ENCODE results near the gene ANKS3.

The ANKS3 gene

DNA sequence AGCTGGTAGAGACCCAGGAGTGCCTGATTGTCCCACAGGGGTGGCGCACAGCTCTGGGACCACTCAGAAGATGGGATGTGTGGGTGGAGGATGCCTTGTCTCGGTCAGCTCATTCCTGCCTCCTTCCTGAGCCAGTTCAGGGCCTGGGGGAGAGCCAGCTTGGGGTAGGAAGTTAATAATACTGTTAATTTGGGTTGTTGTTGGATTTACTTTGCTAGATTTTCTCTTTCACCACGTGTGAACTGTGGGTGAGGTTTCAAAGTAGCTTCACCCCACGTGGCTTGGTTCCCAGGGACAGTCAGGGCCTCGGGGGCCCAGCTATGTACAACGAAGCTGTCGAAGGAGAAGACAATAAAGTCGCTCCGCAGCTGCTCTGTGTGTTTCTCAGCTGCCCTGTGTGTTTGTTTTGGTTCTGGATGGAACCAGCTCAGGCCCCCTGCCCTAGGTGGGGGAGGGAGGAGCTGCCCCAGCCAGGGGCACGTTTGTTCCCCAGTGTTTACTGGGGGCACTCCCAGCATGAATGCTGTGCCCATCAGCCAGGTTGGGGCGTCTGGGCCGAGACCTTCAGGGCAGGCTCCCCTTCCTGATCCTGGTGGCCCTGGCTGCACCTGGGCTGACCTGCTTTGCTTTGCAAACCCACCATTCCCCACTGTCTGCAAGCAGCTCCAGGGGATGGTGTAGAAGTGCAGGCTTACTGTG lies 38.4 kb downstream of the ANKS3 start:
- TF ChIP-seq, protein P1, sequence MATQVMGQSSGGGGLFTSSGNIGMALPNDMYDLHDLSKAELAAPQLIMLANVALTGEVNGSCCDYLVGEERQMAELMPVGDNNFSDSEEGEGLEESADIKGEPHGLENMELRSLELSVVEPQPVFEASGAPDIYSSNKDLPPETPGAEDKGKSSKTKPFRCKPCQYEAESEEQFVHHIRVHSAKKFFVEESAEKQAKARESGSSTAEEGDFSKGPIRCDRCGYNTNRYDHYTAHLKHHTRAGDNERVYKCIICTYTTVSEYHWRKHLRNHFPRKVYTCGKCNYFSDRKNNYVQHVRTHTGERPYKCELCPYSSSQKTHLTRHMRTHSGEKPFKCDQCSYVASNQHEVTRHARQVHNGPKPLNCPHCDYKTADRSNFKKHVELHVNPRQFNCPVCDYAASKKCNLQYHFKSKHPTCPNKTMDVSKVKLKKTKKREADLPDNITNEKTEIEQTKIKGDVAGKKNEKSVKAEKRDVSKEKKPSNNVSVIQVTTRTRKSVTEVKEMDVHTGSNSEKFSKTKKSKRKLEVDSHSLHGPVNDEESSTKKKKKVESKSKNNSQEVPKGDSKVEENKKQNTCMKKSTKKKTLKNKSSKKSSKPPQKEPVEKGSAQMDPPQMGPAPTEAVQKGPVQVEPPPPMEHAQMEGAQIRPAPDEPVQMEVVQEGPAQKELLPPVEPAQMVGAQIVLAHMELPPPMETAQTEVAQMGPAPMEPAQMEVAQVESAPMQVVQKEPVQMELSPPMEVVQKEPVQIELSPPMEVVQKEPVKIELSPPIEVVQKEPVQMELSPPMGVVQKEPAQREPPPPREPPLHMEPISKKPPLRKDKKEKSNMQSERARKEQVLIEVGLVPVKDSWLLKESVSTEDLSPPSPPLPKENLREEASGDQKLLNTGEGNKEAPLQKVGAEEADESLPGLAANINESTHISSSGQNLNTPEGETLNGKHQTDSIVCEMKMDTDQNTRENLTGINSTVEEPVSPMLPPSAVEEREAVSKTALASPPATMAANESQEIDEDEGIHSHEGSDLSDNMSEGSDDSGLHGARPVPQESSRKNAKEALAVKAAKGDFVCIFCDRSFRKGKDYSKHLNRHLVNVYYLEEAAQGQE (IDR thresholded peaks at IDR 0.05; ENCODE audit: low read depth) = no peak
- no peak for TF ChIP-seq EP300 (IDR thresholded peaks at IDR 0.05; ENCODE audit: borderline replicate concordance)
- TF ChIP-seq ZBTB7A (IDR thresholded peaks at IDR 0.05; ENCODE audit: low read depth) = no peak
- TF ChIP-seq, protein P2, sequence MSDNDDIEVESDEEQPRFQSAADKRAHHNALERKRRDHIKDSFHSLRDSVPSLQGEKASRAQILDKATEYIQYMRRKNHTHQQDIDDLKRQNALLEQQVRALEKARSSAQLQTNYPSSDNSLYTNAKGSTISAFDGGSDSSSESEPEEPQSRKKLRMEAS (IDR thresholded peaks at IDR 0.05) = no peak
- no peak for TF ChIP-seq FOXM1 (IDR thresholded peaks at IDR 0.05; ENCODE audit: borderline replicate concordance, low read depth)
- TF ChIP-seq CREB1 (IDR thresholded peaks at IDR 0.05; ENCODE audit: low read depth) = no peak
- no peak for TF ChIP-seq TAF1 (IDR thresholded peaks at IDR 0.05; ENCODE audit: low read depth)
- TF ChIP-seq RAD21 (IDR thresholded peaks at IDR 0.05; ENCODE audit: low read depth) = no peak

DNA sequence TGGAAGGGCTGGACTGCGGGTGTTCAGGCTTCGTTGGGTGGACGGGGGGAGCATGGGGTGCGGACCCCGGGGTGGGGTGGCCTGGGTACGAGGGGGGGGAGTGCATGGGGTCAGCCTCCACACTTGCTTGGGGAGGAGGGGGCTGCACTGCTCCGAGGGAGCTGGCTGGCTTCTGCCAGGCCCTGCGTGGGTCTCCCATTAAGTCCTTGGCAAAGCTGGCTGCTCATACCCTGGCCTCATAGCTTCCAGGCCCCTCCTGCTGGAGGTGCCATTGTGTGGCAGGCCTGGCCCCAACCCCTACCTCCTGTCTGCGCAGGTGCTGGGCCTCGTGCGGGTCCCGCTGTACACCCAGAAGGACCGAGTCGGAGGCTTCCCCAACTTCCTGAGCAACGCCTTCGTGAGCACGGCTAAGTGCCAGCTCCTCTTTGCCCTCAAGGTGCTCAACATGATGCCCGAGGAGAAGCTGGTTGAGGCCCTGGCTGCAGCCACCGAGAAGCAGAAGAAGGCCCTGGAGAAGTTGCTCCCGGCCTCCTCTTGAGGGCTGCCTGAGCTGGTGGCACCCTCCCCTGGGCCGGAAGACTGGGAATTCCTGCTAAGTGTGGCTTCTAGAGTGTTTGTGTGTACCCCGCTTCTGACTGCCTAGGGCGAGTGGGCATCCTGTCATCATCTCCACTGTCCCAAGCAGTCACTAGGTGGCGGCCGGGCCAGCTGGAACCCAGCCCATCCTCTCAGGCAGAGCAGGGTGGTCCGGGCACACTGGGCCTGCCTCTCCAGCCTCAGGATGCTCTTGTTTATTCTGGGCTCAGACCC lies 39.2 kb downstream of the ANKS3 start:
- TF ChIP-seq ZBTB7A (IDR thresholded peaks at IDR 0.05; ENCODE audit: low read depth) (no peak), CREB1 (IDR thresholded peaks at IDR 0.05; ENCODE audit: low read depth) (no peak), FOXM1 (IDR thresholded peaks at IDR 0.05; ENCODE audit: borderline replicate concordance, low read depth) (no peak), EGR1 (IDR thresholded peaks at IDR 0.05) (no peak)

DNA sequence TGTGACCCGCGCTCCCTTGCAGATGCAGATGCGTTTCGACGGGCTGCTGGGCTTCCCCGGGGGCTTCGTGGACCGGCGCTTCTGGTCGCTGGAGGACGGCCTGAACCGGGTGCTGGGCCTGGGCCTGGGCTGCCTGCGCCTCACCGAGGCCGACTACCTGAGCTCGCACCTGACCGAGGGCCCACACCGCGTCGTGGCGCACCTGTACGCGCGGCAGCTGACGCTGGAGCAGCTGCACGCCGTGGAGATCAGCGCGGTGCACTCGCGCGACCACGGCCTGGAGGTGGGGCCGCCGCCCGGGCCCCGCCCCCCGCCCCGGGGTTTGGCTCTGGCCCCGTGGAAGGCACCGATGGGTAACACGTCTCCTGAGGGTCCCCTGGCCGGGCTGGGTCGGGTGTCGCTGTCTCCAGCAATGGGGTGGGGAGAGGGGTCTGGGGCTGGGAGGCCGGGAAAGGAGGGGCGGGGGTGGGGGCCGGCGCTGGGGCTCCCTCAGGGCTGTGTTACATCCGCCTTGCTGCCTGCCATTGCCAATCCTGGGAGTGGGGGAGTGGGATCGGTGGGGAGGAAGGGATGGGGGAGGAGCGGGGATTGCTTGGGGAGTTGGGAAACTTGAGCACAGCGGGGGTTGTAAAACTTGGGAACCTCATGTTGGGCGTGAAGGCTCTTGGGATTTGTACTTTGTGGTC lies 40.0 kb downstream of the ANKS3 start:
- no peak for TF ChIP-seq NFIC (IDR thresholded peaks at IDR 0.05)
- TF ChIP-seq, protein P2 (IDR thresholded peaks at IDR 0.05) = peak; percentile 85
- TF ChIP-seq EP300 (IDR thresholded peaks at IDR 0.05; ENCODE audit: borderline replicate concordance) = 0 out of 2 replicates have a peak, but pooled peaks have one; percentile 5
- peak; percentile 79; the same call in 1 of the 2 replicates for TF ChIP-seq ZBTB7A (IDR thresholded peaks at IDR 0.05; ENCODE audit: low read depth)

DNA sequence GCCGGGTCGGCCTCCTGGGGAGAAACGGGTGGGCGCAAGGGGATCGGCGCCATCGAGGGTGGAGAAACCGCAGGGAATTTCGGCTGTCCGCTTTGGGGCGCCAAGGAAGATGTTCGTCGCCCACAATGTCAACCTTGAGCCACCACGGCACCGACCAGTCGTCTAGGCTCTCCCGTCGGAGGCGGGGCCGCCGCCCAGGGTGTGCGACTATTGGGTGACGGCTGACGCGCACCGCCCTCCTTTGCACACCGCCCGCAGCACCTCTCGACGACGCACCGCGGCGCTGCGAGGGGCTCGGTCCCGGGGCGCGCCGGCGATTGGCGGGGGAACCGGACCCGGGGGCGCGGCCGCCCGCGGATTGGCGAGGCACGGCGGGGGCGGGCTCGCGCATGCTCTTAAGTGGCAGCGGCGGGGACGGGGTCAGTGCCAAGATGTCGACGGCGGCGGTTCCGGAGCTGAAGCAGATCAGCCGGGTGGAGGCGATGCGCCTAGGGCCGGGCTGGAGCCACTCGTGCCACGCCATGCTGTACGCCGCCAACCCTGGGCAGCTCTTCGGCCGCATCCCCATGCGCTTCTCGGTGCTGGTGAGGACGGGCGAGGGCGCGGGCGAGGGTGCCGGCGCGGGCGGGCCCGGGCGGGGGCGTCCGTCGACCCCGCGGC lies 40.6 kb downstream of the ANKS3 start, which contains the start of gene NUDT16L1:
NUDT16L1 (plus strand) TSS at position 267 of the 660 bp plus-strand sequence; CDS start at position 432, 165 bp downstream.
- TF ChIP-seq NFIC (IDR thresholded peaks at IDR 0.05) (peak; percentile 47; the same call in 1 of the 2 replicates), TAF1 (IDR thresholded peaks at IDR 0.05; ENCODE audit: low read depth) (peak; percentile 70; the same call in 1 of the 2 replicates), FOXM1 (IDR thresholded peaks at IDR 0.05; ENCODE audit: borderline replicate concordance, low read depth) (no peak), YY1 (IDR thresholded peaks at IDR 0.05; ENCODE audit: low read depth) (peak; percentile 84), EGR1 (IDR thresholded peaks at IDR 0.05) (peak; percentile 38; the same call in 1 of the 2 replicates)
- TF ChIP-seq, protein P2 (IDR thresholded peaks at IDR 0.05) = peak; percentile 55

DNA sequence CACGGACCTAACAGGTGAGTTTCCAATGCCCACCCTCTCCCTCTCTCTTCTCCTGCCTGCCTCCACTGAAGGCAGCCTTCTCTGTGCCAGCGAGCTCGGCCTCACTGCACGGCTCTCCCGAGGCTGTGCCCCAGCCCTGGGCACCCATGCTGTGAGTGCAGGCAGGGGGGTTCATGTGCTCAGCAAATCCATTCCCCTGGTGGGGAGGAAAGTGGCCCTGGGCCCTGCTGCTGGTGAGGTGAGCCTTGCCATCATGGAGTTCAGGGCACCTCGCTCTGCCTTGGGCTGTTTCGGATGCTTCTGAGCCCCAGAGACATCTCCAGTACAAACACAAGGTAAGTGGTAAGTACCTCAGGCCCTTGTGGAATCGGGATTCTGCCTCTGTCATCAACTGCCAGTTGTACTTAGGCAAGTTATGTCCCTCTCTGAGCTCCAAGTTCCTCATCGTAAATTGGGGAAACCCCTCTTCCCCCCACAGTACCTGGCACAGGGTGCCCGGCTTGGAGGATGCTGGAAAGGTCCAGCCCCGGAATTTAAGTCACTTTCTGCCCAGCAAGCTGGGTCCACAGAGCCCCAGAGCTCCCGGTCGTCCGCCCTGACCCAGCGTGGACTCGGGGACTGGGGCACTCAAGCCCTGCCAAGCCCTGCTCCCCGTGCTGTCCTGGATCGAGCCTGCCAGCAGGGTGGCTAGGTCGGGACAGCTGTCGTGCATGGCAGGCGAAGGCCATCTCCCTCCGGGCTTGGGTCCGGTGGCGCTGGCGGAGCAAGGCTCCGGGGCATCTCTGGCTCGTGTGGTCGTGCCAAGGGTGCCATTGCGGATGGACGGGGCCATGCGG lies 41.4 kb downstream of the ANKS3 start:
- TF ChIP-seq CEBPB (IDR thresholded peaks at IDR 0.05) (no peak), YY1 (IDR thresholded peaks at IDR 0.05; ENCODE audit: low read depth) (no peak), EP300 (IDR thresholded peaks at IDR 0.05; ENCODE audit: borderline replicate concordance) (no peak), FOXM1 (IDR thresholded peaks at IDR 0.05; ENCODE audit: borderline replicate concordance, low read depth) (no peak), EGR1 (IDR thresholded peaks at IDR 0.05) (no peak), NFIC (IDR thresholded peaks at IDR 0.05) (no peak), CREB1 (IDR thresholded peaks at IDR 0.05; ENCODE audit: low read depth) (no peak)
- TF ChIP-seq, protein P3, sequence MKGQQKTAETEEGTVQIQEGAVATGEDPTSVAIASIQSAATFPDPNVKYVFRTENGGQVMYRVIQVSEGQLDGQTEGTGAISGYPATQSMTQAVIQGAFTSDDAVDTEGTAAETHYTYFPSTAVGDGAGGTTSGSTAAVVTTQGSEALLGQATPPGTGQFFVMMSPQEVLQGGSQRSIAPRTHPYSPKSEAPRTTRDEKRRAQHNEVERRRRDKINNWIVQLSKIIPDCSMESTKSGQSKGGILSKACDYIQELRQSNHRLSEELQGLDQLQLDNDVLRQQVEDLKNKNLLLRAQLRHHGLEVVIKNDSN (IDR thresholded peaks at IDR 0.05) = no peak
- TF ChIP-seq, protein P1 (IDR thresholded peaks at IDR 0.05; ENCODE audit: low read depth) = no peak
